GM18508 (cell line): ENCODE data around the gene CTSZ.

ENCODE experiments used
- ATAC-seq: cut with Tn5 transposase; IDR thresholded peaks from one replicate; pipeline ENCODE4 v1.9.1; 2021; ENCODE audit warnings: moderate number of reproducible peaks; ENCODE audit not compliant: insufficient read depth, unreplicated experiment

Gene CTSZ

DNA sequence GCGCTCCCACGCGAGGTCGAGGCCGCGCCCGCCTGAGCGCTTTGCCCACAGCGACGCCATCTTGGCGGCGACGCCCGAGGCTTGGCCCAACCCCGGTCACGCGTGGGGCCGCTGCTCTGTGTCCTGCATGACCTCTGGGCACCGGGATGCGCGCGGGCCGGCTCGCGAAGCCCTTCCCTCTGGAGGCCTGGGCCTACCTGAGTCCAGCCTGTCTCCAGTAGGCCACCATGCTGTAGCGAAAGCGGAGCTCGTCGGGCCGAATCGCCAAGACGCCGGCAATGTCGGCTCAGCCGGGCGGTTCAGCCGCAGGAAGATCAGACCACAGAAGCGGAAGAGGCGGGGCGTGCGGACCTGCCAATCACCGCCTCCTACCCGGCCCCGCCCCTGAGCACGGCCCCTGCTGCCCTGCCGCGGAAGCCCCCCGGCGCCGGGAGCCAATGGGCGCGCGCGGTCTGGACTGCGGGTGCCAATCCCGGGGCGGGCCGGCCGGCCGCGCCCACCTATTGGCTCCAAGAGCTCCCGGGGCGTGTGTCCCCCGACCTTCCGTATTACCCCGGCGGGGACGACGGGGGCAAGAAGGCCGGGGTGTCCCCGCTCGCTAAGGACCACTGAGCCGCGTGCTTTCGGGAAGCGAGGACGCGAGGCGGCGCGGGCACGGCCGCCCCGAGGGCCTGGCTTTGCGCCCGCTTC lies 25.1 kb upstream of the CTSZ start, which contains the start of gene ATP5F1E:
Gene ATP5F1E, minus strand, starts transcription at position 313 of the 690 bp plus-strand sequence. Its CDS starts 84 bp downstream, at position 229.
- peak; percentile 55 for ATAC-seq

- no peak for ATAC-seq
Measured at GRCh38 chr20:59031564-59032022, 24.5 kb upstream of the CTSZ start.

- no peak for ATAC-seq
Measured at GRCh38 chr20:59030911-59031563, 24.0 kb upstream of the CTSZ start.

GRCh38 chr20:59028812-59029211 lies 21.8 kb upstream of the CTSZ start:
- ATAC-seq, result no peak

- ATAC-seq, result no peak
Measured at GRCh38 chr20:59027741-59028320, 20.8 kb upstream of the CTSZ start.

GRCh38 chr20:59026904-59027740 lies 20.1 kb upstream of the CTSZ start:
- ATAC-seq, result no peak

DNA sequence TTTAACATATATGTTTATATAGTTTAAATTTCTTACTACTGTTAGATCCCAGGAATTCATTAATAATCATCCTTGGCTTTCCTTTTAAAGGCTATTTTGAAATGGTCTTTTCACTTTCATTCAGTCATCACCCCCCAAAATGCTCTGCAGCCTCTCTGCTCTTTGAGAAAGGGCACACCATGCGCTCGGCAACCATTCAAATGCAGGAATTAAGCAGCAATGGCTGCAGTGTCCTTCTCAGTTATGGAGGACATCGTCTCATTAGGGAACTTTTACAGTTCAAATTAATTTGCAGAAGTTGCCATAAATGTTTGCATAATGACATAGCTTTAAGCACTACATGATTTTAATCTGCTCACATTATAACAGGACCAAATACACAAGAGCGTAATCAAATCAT lies 18.5 kb upstream of the CTSZ start:
- ATAC-seq, result no peak

- no peak for ATAC-seq
Measured at GRCh38 chr20:59025086-59025485, 18.0 kb upstream of the CTSZ start.

- no peak for ATAC-seq
Measured at GRCh38 chr20:59024111-59024530, 17.1 kb upstream of the CTSZ start.

GRCh38 chr20:59023616-59024015 lies 16.6 kb upstream of the CTSZ start:
- ATAC-seq, result no peak

DNA sequence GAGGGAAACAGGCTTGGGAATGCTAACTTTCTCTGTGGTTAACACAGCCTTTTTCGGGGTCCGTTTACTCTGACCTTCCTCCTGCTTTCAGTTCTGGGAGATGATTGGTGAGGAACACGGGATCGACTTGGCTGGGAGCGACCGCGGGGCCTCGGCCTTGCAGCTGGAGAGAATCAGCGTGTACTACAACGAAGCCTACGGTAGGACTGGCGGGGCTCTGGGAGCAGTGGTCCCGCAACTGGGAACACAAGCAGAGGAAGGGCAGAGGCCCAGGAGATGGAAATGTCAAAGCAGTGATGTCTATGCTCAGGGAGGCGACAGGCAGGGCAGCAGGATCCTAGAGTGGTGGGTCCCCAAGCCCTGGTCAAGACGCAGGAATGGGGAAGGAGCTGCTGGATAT lies 15.7 kb upstream of the CTSZ start:
- no peak for ATAC-seq

DNA sequence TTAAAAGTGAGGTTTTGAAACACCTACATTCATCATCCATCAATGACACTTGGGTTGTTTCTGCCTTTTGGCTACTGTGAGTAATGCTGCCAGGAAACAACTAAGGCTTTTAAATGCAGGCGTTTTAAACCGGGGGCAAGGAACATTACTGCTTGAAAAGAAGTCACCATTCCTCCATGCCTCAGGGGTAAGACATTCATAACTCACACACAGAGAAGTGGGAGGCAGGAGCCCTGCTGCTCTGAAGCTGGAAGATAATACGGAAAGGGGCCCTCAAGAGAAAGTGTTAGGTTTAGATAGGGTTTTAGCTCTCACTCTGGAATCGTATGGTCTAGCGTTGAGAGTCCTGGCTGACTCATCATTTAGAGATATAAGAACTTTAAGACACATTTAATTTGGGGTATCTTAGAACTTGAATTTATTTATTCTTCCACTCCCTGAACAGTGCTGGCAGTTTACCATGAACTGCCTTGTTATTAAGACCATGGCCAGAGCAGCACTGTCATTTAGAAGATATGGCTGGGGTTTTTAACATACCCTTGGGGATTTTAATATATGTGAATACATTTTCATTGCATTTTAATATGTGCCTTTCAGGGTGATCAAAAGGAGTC lies 14.0 kb upstream of the CTSZ start:
- no peak for ATAC-seq

DNA sequence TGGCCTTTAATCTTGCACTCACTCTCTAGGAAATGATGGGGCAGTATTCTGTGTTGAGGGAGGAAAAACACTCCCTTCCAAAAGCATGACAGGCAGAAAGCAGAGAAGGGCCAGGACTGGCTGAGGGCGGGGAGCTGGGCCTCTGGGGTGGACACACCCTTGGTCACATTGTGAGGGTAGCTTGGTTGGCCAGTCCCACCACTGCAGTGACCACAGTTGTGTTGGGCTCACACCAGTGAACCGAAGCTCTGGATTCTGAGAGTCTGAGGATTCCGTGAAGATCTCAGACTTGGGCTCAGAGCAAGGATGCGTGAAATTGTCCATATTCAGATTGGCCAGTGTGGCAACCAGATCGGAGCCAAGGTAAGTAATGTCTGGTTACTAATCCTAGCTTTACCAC lies 12.2 kb upstream of the CTSZ start, which contains the start of gene TUBB1:
Gene TUBB1, plus strand, starts transcription at position 213 of the 400 bp plus-strand sequence. Its CDS starts 94 bp downstream, at position 307.
- ATAC-seq, result no peak

- no peak for ATAC-seq
Measured at GRCh38 chr20:59018817-59019216, 11.8 kb upstream of the CTSZ start.

DNA sequence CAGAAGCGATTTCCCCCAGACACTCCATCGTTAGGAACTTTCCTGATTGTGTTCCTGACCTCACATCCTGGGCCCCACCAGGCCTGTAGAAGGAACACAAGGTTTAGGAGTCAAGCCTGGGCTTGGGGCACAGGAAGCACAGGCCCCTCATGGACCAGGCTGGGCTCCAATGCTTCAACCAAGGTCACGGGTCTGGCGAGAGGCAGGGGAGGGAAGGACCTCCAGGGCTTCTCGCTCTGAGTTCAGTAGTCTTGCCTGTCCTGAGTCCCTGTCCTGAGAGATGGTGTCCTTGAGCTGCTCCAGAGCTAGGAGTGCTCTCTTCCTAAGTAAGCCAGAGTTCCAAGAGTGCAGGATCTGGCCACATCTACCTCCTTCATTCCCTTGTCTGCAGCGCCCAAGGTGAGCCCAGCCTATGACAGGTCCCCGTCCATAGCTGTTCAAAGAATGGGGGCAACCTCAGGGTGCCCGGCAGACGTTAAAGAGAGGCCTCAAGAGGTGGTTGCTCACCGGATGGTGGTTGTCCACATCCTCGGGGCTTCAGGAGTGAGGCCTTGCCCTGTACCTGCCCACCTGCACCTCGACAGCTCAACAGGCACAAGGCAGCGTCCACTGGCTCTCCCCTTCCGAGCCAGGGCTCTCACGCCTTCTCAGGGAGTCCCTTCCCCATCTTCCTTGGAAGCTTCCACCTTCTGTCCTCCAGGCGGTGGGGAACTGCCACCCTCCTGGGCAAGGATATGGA lies 10.6 kb upstream of the CTSZ start:
- ATAC-seq, result no peak

GRCh38 chr20:59016795-59017492 lies 9.9 kb upstream of the CTSZ start:
- ATAC-seq, result no peak

- no peak for ATAC-seq
Measured at GRCh38 chr20:59015812-59016711, 9.0 kb upstream of the CTSZ start.

DNA sequence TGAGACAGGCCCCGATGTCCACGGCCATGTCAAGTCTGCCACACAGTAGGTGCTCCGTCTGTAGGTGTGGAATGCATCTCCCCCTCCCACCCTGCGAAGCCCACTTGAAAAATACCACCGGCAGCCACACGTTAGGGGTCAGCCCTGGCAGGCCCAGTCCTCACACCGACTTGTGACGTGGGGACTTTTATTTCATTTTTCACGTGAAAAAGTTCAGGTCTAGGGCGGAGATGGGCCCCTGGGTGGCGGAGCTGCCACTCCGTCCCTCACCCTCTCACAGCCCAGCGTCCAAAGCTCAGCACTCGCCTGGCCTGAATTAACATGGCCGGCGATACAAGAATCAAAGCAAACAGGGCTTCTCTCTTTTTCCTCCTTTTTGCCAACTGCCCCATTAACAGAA lies 8.4 kb upstream of the CTSZ start:
- ATAC-seq, result no peak
